ENCODE measurements around the gene SEPTIN5.

DNA sequence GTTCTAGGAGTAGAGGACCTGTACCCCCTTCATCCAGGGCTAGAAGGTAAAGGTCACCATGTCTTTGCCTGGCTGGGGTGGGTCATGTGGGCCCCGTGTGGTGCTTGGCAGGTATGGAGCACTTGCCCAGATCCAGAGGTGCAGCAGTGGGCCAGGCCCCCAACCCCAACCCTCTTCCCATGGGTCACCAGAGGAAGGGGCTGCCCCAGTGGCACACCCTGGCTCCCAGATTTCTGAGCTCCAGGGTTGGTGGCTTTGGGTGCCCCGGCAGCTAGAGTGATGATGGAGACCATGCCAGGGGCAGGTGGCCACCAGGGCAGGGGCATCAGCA, 6.7 kb downstream of the SEPTIN5 start:
- TF ChIP-seq CTCF (conservative IDR thresholded peaks at IDR 0.05; ENCODE audit: low read length) (no peak), EZH2phosphoT487 (IDR thresholded peaks at IDR 0.05; ENCODE audit: borderline replicate concordance, low read depth, low read length) (no peak)
